ENCODE data around the gene NSD1.

GRCh38 chr5:177131019-177131320, 2.6 kb upstream of the NSD1 start:
- TF ChIP-seq, protein P1, sequence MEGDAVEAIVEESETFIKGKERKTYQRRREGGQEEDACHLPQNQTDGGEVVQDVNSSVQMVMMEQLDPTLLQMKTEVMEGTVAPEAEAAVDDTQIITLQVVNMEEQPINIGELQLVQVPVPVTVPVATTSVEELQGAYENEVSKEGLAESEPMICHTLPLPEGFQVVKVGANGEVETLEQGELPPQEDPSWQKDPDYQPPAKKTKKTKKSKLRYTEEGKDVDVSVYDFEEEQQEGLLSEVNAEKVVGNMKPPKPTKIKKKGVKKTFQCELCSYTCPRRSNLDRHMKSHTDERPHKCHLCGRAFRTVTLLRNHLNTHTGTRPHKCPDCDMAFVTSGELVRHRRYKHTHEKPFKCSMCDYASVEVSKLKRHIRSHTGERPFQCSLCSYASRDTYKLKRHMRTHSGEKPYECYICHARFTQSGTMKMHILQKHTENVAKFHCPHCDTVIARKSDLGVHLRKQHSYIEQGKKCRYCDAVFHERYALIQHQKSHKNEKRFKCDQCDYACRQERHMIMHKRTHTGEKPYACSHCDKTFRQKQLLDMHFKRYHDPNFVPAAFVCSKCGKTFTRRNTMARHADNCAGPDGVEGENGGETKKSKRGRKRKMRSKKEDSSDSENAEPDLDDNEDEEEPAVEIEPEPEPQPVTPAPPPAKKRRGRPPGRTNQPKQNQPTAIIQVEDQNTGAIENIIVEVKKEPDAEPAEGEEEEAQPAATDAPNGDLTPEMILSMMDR (IDR thresholded peaks at IDR 0.05 in 4 of 5, conservative IDR thresholded peaks at IDR 0.05 in 1 of 5) = no peak
- TF ChIP-seq POLR2A (IDR thresholded peaks at IDR 0.05) = no peak

Data from gastrocnemius medialis (tissue), 4 donors.